Mesendoderm (in vitro differentiated cells): ENCODE data around the gene POGK. TPM values are rescaled to one million over a fixed set of nuclear protein-coding genes. Genes with fewer than 3 reads are reported as not detected.
A peak's percentile ranks its signal among the peaks of the same experiment; 100 is the strongest.

ENCODE experiments used
- DNase-seq: peaks from one replicate; pipeline ENCODE4 v3.0.0; 2013
- H2AK5ac ChIP-seq: 2 replicates; pipeline ENCODE4 v1.6.1; 2013; ENCODE audit warnings: low read length, inconsistent platforms
- H2BK120ac ChIP-seq: 2 replicates; pipeline ENCODE4 v1.6.1; 2013; ENCODE audit warnings: low read depth, mild to moderate bottlenecking, low read length, moderate library complexity, mixed read lengths
- H2BK15ac ChIP-seq: replicated peaks from 2 replicates; pipeline ENCODE4 v1.6.1; 2013; ENCODE audit warnings: low read depth, mild to moderate bottlenecking, moderate library complexity
- H2BK5ac ChIP-seq: 2 replicates; pipeline ENCODE4 v1.6.1; 2013; ENCODE audit warnings: low read length, inconsistent platforms
- H3K18ac ChIP-seq: 2 replicates; pipeline ENCODE4 v1.6.1; 2013; ENCODE audit warnings: mild to moderate bottlenecking, low read length, mixed read lengths
- H3K23ac ChIP-seq: one replicate; pipeline ENCODE4 v1.6.1; 2013; ENCODE audit warnings: low read length
- H3K27ac ChIP-seq: 2 replicates; pipeline ENCODE4 v1.5.1; 2013; ENCODE audit warnings: low read depth, mild to moderate bottlenecking, inconsistent platforms, low read length, moderate library complexity
- H3K27me3 ChIP-seq: 2 replicates; pipeline ENCODE4 v1.6.1; 2013; ENCODE audit warnings: low read length, control low read depth, mild to moderate bottlenecking, inconsistent platforms; ENCODE audit not compliant: insufficient read depth, poor library complexity
- H3K36me3 ChIP-seq: 2 replicates; pipeline ENCODE4 v1.6.1; 2013; ENCODE audit warnings: low read length, inconsistent platforms; ENCODE audit not compliant: control insufficient read depth, insufficient read depth
- H3K4ac ChIP-seq: one replicate; pipeline ENCODE4 v1.6.1; 2013; ENCODE audit warnings: low read depth, mild to moderate bottlenecking, low read length, moderate library complexity
- H3K4me1 ChIP-seq: 2 replicates; pipeline ENCODE4 v1.6.1; 2013; ENCODE audit warnings: low read depth, low read length, inconsistent platforms; ENCODE audit not compliant: control insufficient read depth
- H3K4me2 ChIP-seq: 2 replicates; pipeline ENCODE4 v1.6.1; 2013; ENCODE audit warnings: low read length
- H3K4me3 ChIP-seq: 2 replicates; pipeline ENCODE4 v1.5.1; 2013; ENCODE audit warnings: mild to moderate bottlenecking, low read length
- H3K56ac ChIP-seq: one replicate; pipeline ENCODE4 v1.6.1; 2013; ENCODE audit warnings: low read length
- H3K79me1 ChIP-seq: 2 replicates; pipeline ENCODE4 v1.6.1; 2013; ENCODE audit warnings: low read length, inconsistent platforms
- H3K79me2 ChIP-seq: 2 replicates; pipeline ENCODE4 v1.6.1; 2013; ENCODE audit warnings: mild to moderate bottlenecking, low read length; ENCODE audit not compliant: control insufficient read depth, insufficient read depth
- H3K9ac ChIP-seq: 2 replicates; pipeline ENCODE4 v1.6.1; 2013; ENCODE audit warnings: low read length, inconsistent platforms
- H4K5ac ChIP-seq: one replicate; pipeline ENCODE4 v1.6.1; 2013; ENCODE audit warnings: low read length
- H4K8ac ChIP-seq: one replicate; pipeline ENCODE4 v1.6.1; 2013; ENCODE audit warnings: low read depth, mild to moderate bottlenecking, control low read depth, low read length, moderate library complexity
- WGBS: extraction: QIAGEN DNeasy Blood & Tissue Kit; methylation state at CpG from one replicate; pipeline ENCODE4 v1.1.7; 2013; ENCODE audit warnings: low lambda C conversion rate, missing lambda C conversion rate; ENCODE audit not compliant: insufficient coverage; ENCODE audit errors: extremely low coverage; 5-methylcytosine and 5-hydroxymethylcytosine counted together
- polyA plus RNA-seq, 2 experiments: library from polyadenylated mRNA; stranded (reverse); fragments of 200-250 nt; gene quantifications; one replicate each; pipeline ENCODE4 v1.2.3, GENCODE V29; 2013

Gene POGK
- 28.0 TPM for polyA plus RNA-seq (2013, experiment 1 of 2)
- 27.8 TPM for polyA plus RNA-seq (2013, experiment 2 of 2)

- Histone ChIP-seq H3K27ac (peak within 1 kb of the TSS; percentile 79), H3K79me1 (peaks cover 20% of the 10 kb centered on the region), H3K36me3 (peaks cover 12% of the 10 kb centered on the region), H3K79me2 (peaks cover 31% of the 10 kb centered on the region), H3K56ac (peak within 1 kb of the TSS; percentile 99), H3K4me1 (peaks cover 10% of the 10 kb centered on the region), H2BK5ac (peak within 1 kb of the TSS; percentile 94), H3K23ac (peak within 1 kb of the TSS; percentile 80), H3K4ac (peak within 1 kb of the TSS; percentile 90), H3K27me3 (no peaks in the 10 kb centered on the region), H4K5ac (no peak within 1 kb of the TSS), H2BK120ac (peak within 1 kb of the TSS; percentile 70), H3K9ac (peak within 1 kb of the TSS; percentile 98), H3K4me3 (peak within 1 kb of the TSS; percentile 80), H2BK15ac (no peak within 1 kb of the TSS), H2AK5ac (no peak within 1 kb of the TSS), H3K4me2 (peak within 1 kb of the TSS; percentile 97), H4K8ac (no peak within 1 kb of the TSS), H3K18ac (peak within 1 kb of the TSS; percentile 95)
- peak; percentile 95 for DNase-seq
- no CpG with 5 or more reads among the region's 63 CpGs for WGBS
Measured at GRCh38 chr1:166838766-166839599, at the start of gene POGK. Gene POGK, plus strand, starts transcription at chr1:166839475. Its CDS starts 1,482 bp downstream, at chr1:166840957.

DNA sequence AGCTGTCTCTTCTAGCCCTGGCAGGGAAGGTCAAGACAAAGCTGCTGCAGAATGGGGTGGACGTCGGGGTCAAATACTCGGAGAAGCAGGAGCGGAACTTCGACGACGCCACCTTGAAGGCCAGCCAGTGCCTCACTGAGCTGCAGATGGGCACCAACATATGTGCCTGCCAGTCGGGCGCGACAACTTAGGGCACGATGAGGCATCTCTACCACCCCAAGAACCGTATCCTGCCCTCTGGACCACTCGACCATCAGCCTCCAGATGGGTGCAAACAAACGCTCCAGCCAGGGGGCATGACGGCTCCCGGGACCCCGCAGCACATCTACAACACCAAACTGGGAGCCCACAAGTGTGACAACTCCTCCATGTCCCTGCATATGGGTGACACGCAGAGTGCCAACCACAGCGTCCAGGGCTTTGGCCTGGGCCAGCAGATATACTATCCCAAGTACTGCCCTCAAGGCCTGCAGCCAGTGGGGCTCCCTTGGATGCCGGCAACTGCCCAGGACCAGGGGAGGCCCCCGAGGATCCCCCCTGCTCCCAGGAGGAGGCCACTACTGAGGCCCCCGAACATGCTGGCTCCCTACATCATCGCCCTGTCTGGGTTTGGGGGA lies 42.5 kb upstream of the POGK start:
- Histone ChIP-seq H3K27ac (no peak overlapping the region), H3K36me3 (no peaks in the 10 kb centered on the region), H3K4me1 (no peaks in the 10 kb centered on the region), H3K27me3 (no peaks in the 10 kb centered on the region), H4K5ac (no peak overlapping the region), H2BK15ac (no peak overlapping the region), H2AK5ac (no peak overlapping the region), H3K9ac (no peak overlapping the region), H3K79me1 (no peaks in the 10 kb centered on the region), H3K4ac (no peak overlapping the region), H4K8ac (no peak overlapping the region), H3K18ac (no peak overlapping the region), H2BK5ac (no peak overlapping the region), H3K56ac (no peak overlapping the region), H3K4me3 (no peak overlapping the region), H3K23ac (no peak overlapping the region), H3K79me2 (no peaks in the 10 kb centered on the region), H2BK120ac (no peak overlapping the region), H3K4me2 (no peak overlapping the region)
- DNase-seq: no peak
- WGBS: no CpG with 5 or more reads among the region's 23 CpGs

GRCh38 chr1:166808952-166809351 lies 30.3 kb upstream of the POGK start:
- Histone ChIP-seq H3K27me3 (no peaks in the 10 kb centered on the region), H3K4ac (no peak overlapping the region), H2BK5ac (no peak overlapping the region), H3K4me3 (no peak overlapping the region), H3K18ac (no peak overlapping the region), H3K36me3 (no peaks in the 10 kb centered on the region), H3K23ac (no peak overlapping the region), H3K9ac (no peak overlapping the region), H3K56ac (no peak overlapping the region), H3K4me1 (no peaks in the 10 kb centered on the region), H3K27ac (no peak overlapping the region), H3K79me2 (no peaks in the 10 kb centered on the region), H2AK5ac (no peak overlapping the region), H2BK15ac (no peak overlapping the region), H3K79me1 (no peaks in the 10 kb centered on the region), H3K4me2 (no peak overlapping the region), H4K8ac (no peak overlapping the region), H2BK120ac (no peak overlapping the region), H4K5ac (no peak overlapping the region)
- no CpG with 5 or more reads among the region's 2 CpGs for WGBS
- DNase-seq: peak; percentile 65

- no peak overlapping the region for H3K18ac ChIP-seq
- H3K79me1 ChIP-seq: no peaks in the 10 kb centered on the region
- no peaks in the 10 kb centered on the region for H3K4me1 ChIP-seq
- H4K5ac ChIP-seq: no peak overlapping the region
- no peak overlapping the region for H3K4me2 ChIP-seq
- H2AK5ac ChIP-seq: no peak overlapping the region
- H3K4me3 ChIP-seq: no peak overlapping the region
- H3K79me2 ChIP-seq: no peaks in the 10 kb centered on the region
- no peak overlapping the region for H4K8ac ChIP-seq
- H2BK5ac ChIP-seq: no peak overlapping the region
- no peak overlapping the region for H3K23ac ChIP-seq
- no peak overlapping the region for H2BK15ac ChIP-seq
- no peak overlapping the region for H3K27ac ChIP-seq
- H3K9ac ChIP-seq: no peak overlapping the region
- H3K56ac ChIP-seq: no peak overlapping the region
- H2BK120ac ChIP-seq: no peak overlapping the region
- no peaks in the 10 kb centered on the region for H3K27me3 ChIP-seq
- no peak overlapping the region for H3K4ac ChIP-seq
- no CpG with 5 or more reads among the region's 2 CpGs for WGBS
- no peaks in the 10 kb centered on the region for H3K36me3 ChIP-seq
- DNase-seq: no peak
Measured at GRCh38 chr1:166811691-166812090, 27.6 kb upstream of the POGK start.

- no peak overlapping the region for H3K4ac ChIP-seq
- no peak overlapping the region for H4K5ac ChIP-seq
- H3K79me1 ChIP-seq: no peaks in the 10 kb centered on the region
- H4K8ac ChIP-seq: no peak overlapping the region
- H3K4me1 ChIP-seq: no peaks in the 10 kb centered on the region
- no CpG with 5 or more reads among the region's 2 CpGs for WGBS
- no peak overlapping the region for H2BK5ac ChIP-seq
- H3K23ac ChIP-seq: no peak overlapping the region
- H2AK5ac ChIP-seq: no peak overlapping the region
- H3K4me2 ChIP-seq: no peak overlapping the region
- H2BK120ac ChIP-seq: no peak overlapping the region
- no peak overlapping the region for H3K4me3 ChIP-seq
- no peaks in the 10 kb centered on the region for H3K79me2 ChIP-seq
- no peak overlapping the region for H3K9ac ChIP-seq
- no peaks in the 10 kb centered on the region for H3K36me3 ChIP-seq
- no peak overlapping the region for H3K27ac ChIP-seq
- no peak overlapping the region for H2BK15ac ChIP-seq
- no peak for DNase-seq
- no peak overlapping the region for H3K18ac ChIP-seq
- H3K27me3 ChIP-seq: no peaks in the 10 kb centered on the region
- no peak overlapping the region for H3K56ac ChIP-seq
Measured at GRCh38 chr1:166813508-166814223, 25.6 kb upstream of the POGK start.
